MM.1S (cell line): Measurements from ENCODE around the gene DPY19L2.
"Not testable (repeated sequence)": the region's sequence is repeated elsewhere in the genome, so short reads cannot be mapped to it uniquely, and the experiment has no call there.

Source experiments
- DNase-seq: peaks from one replicate; pipeline ENCODE4 v3.0.0-alpha.2; 2015
- H2AFZ ChIP-seq: fragments of 300-600 bp; sonication (generic); 2 replicates; pipeline ENCODE4 v1.6.0; 2016; ENCODE audit warnings: antibody characterized with exemption, low read length
- H3F3A ChIP-seq: fragments of 300-600 bp; sonication (generic); 2 replicates; pipeline ENCODE4 v1.6.1; 2016; ENCODE audit warnings: mild to moderate bottlenecking, antibody characterized with exemption, low read length, moderate library complexity, mixed read lengths; ENCODE audit not compliant: insufficient read depth
- H3K27ac ChIP-seq: fragments of 300-600 bp; sonication (generic); 2 replicates; pipeline ENCODE4 v1.5.1; 2016; ENCODE audit warnings: mild to moderate bottlenecking, low read length
- H3K27me3 ChIP-seq: fragments of 300-600 bp; sonication (generic); replicated peaks from 2 replicates; pipeline ENCODE4 v1.6.0; 2016; ENCODE audit warnings: low read length; ENCODE audit not compliant: insufficient read depth
- H3K36me3 ChIP-seq: fragments of 300-600 bp; sonication (generic); replicated peaks from 2 replicates; pipeline ENCODE4 v1.6.1; 2016; ENCODE audit warnings: mild to moderate bottlenecking, low read length, mixed read lengths; ENCODE audit not compliant: insufficient read depth
- H3K4me1 ChIP-seq: fragments of 300-600 bp; sonication (generic); 2 replicates; pipeline ENCODE4 v1.6.1; 2016; ENCODE audit warnings: low read length, mixed read lengths
- H3K4me2 ChIP-seq: fragments of 300-600 bp; sonication (generic); 2 replicates; pipeline ENCODE4 v1.6.0; 2016; ENCODE audit warnings: low read depth, low read length
- H3K4me3 ChIP-seq: fragments of 300-600 bp; sonication (generic); 2 replicates; pipeline ENCODE4 v1.5.1; 2016; ENCODE audit warnings: low read length, mixed read lengths
- H3K79me2 ChIP-seq: fragments of 300-600 bp; sonication (generic); 2 replicates; pipeline ENCODE4 v1.6.1; 2016; ENCODE audit warnings: mixed run types, low read length, mixed read lengths
- H3K9ac ChIP-seq: fragments of 300-600 bp; sonication (generic); 2 replicates; pipeline ENCODE4 v1.6.1; 2016; ENCODE audit warnings: low read length, mixed read lengths
- H3K9me2 ChIP-seq: fragments of 300-600 bp; sonication (generic); replicated peaks from 2 replicates; pipeline ENCODE4 v1.6.1; 2016; ENCODE audit warnings: mild to moderate bottlenecking, low read length, mixed read lengths; ENCODE audit not compliant: insufficient read depth
- H3K9me3 ChIP-seq: fragments of 300-600 bp; sonication (generic); replicated peaks from 2 replicates; pipeline ENCODE4 v1.6.1; 2016; ENCODE audit warnings: mild to moderate bottlenecking, low read length, mixed read lengths; ENCODE audit not compliant: insufficient read depth
- H4K20me1 ChIP-seq: fragments of 300-600 bp; sonication (generic); 2 replicates; pipeline ENCODE4 v1.6.1; 2016; ENCODE audit warnings: mild to moderate bottlenecking, low read length, moderate library complexity, mixed read lengths; ENCODE audit not compliant: insufficient read depth

Gene DPY19L2

DNA sequence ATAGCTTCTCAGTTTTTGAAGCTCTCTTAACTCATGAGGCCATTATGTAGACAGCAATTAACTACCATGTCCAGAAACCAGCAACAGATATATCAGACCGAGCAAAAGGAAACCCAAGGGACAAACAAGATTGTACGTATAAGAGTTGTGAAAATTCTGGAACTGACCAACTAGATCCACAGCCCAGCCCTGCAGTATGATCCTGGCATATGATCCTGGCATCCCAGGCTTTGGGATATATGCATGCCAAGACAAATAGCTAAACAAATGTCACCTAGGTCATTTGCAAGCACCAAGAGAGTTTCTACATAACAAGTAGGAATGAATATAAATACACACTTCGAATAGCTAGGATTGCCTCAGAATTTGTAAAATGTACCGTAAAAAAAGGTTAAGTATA, 44.0 kb downstream of the DPY19L2 start:
- not testable (repeated sequence) for H3K9me2 ChIP-seq, H3K4me1 ChIP-seq, H3K36me3 ChIP-seq, H3K79me2 ChIP-seq, H3K9ac ChIP-seq, DNase-seq, H3K27ac ChIP-seq, H3K9me3 ChIP-seq, H3K27me3 ChIP-seq, H2AFZ ChIP-seq, H3K4me2 ChIP-seq, H3K4me3 ChIP-seq, H3F3A ChIP-seq, H4K20me1 ChIP-seq

GRCh38 chr12:63615544-63615943, 52.7 kb downstream of the DPY19L2 start:
- H3K4me3 ChIP-seq, H3K27ac ChIP-seq, H3K9ac ChIP-seq, H3K9me2 ChIP-seq, H3K36me3 ChIP-seq, H3K27me3 ChIP-seq, H3K4me2 ChIP-seq, H3K9me3 ChIP-seq, H4K20me1 ChIP-seq, DNase-seq, H2AFZ ChIP-seq, H3K4me1 ChIP-seq, H3F3A ChIP-seq, H3K79me2 ChIP-seq: not testable (repeated sequence)

- H3K27ac ChIP-seq, DNase-seq, H3K4me3 ChIP-seq, H3K9me2 ChIP-seq, H3K9me3 ChIP-seq, H4K20me1 ChIP-seq, H3K27me3 ChIP-seq, H3F3A ChIP-seq, H3K79me2 ChIP-seq, H2AFZ ChIP-seq, H3K36me3 ChIP-seq, H3K9ac ChIP-seq, H3K4me2 ChIP-seq, H3K4me1 ChIP-seq: not testable (repeated sequence)
Measured at GRCh38 chr12:63611285-63611684, 57.0 kb downstream of the DPY19L2 start.

- H3K4me3 ChIP-seq, H3K27me3 ChIP-seq, H3K36me3 ChIP-seq, H3K9ac ChIP-seq, H3F3A ChIP-seq, DNase-seq, H3K27ac ChIP-seq, H2AFZ ChIP-seq, H3K4me1 ChIP-seq, H3K4me2 ChIP-seq, H4K20me1 ChIP-seq, H3K9me3 ChIP-seq, H3K9me2 ChIP-seq, H3K79me2 ChIP-seq: not testable (repeated sequence)
Measured at GRCh38 chr12:63609281-63609680, 59.0 kb downstream of the DPY19L2 start.

- H3K4me3 ChIP-seq, H3K79me2 ChIP-seq, H3K4me1 ChIP-seq, DNase-seq, H3K36me3 ChIP-seq, H3K27me3 ChIP-seq, H3K9ac ChIP-seq, H2AFZ ChIP-seq, H3K4me2 ChIP-seq, H3K27ac ChIP-seq, H3K9me3 ChIP-seq, H3F3A ChIP-seq, H3K9me2 ChIP-seq, H4K20me1 ChIP-seq: not testable (repeated sequence)
Measured at GRCh38 chr12:63604985-63605384, 63.3 kb downstream of the DPY19L2 start.

- not testable (repeated sequence) for H2AFZ ChIP-seq, H3K4me2 ChIP-seq, H4K20me1 ChIP-seq, H3K27me3 ChIP-seq, H3F3A ChIP-seq, H3K27ac ChIP-seq, H3K4me1 ChIP-seq, H3K4me3 ChIP-seq, H3K79me2 ChIP-seq, H3K36me3 ChIP-seq, H3K9me2 ChIP-seq, DNase-seq, H3K9me3 ChIP-seq, H3K9ac ChIP-seq
Measured at GRCh38 chr12:63594828-63595227, 73.5 kb downstream of the DPY19L2 start.

DNA sequence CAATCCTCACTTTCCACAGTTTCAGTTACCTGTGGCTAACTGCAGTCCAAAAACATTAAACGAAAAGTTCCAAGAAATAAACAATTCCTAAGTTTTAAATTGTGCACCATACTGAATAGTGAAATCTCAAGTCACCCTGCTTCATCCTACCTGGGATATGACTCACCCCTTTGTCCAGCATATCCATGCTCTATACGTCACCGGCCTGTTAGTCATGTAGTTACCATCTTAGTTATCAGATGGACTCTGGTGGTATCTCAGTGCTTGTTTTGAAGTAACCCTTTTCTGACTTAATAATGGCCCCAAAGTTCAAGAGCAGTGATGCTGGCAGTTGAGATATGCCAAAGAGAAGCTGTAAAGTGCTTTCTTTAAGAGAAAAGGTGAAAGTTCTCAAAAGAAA, 83.9 kb downstream of the DPY19L2 start:
- H3K9ac ChIP-seq, H3F3A ChIP-seq, H2AFZ ChIP-seq, H3K4me2 ChIP-seq, H3K27ac ChIP-seq, H3K36me3 ChIP-seq, H3K4me1 ChIP-seq, H3K27me3 ChIP-seq, H4K20me1 ChIP-seq, H3K9me2 ChIP-seq, H3K9me3 ChIP-seq, DNase-seq, H3K79me2 ChIP-seq, H3K4me3 ChIP-seq: not testable (repeated sequence)

- not testable (repeated sequence) for H3K9me2 ChIP-seq, DNase-seq, H2AFZ ChIP-seq, H3K27ac ChIP-seq, H3K9ac ChIP-seq, H3K4me2 ChIP-seq, H3K4me3 ChIP-seq, H4K20me1 ChIP-seq, H3K36me3 ChIP-seq, H3F3A ChIP-seq, H3K79me2 ChIP-seq, H3K4me1 ChIP-seq, H3K9me3 ChIP-seq, H3K27me3 ChIP-seq
Measured at GRCh38 chr12:63583289-63583688, 85.0 kb downstream of the DPY19L2 start.
